Measurements from ENCODE around the gene FBXL20.
"Not testable (repeated sequence)": the region's sequence is repeated elsewhere in the genome, so short reads cannot be mapped to it uniquely, and the experiment has no call there.

FBXL20 gene

GRCh38 chr17:39401412-39402243, at the start of gene FBXL20:
FBXL20 (minus strand) TSS chr17:39401626; CDS start chr17:39401402, 224 bp downstream.
- peak; percentile 89 for DNase-seq (ENCODE audit: low read depth)
- no peak for TF ChIP-seq CTCF (IDR thresholded peaks at IDR 0.05; ENCODE audit: low read length, missing control alignments)
- peak within 1 kb of the TSS; percentile 87 for H3K4me3 ChIP-seq (replicated peaks; ENCODE audit: low read depth, low read length)

- H3K4me3 ChIP-seq (replicated peaks; ENCODE audit: low read depth, low read length): peak within 1 kb of the TSS; percentile 99
- peak; percentile 99 for DNase-seq (ENCODE audit: low read depth)
- TF ChIP-seq CTCF (IDR thresholded peaks at IDR 0.05; ENCODE audit: low read length, missing control alignments): no peak
Observed at GRCh38 chr17:39450847-39451581, 49.6 kb upstream of the FBXL20 start, which contains the start of gene MED1. MED1 (minus strand) TSS chr17:39451263; CDS start chr17:39451062, 201 bp downstream.

- DNase-seq (ENCODE audit: low read depth): no peak
- peak overlapping the region; percentile 99 for H3K4me3 ChIP-seq (replicated peaks; ENCODE audit: low read depth, low read length)
- no peak for TF ChIP-seq CTCF (IDR thresholded peaks at IDR 0.05; ENCODE audit: low read length, missing control alignments)
Observed at GRCh38 chr17:39450051-39450450, 48.6 kb upstream of the FBXL20 start.

- no peak overlapping the region for H3K4me3 ChIP-seq (replicated peaks; ENCODE audit: low read depth, low read length)
- TF ChIP-seq CTCF (IDR thresholded peaks at IDR 0.05; ENCODE audit: low read length, missing control alignments): no peak
- DNase-seq (ENCODE audit: low read depth): no peak
Observed at GRCh38 chr17:39447561-39447960, 46.1 kb upstream of the FBXL20 start.

- no peak for TF ChIP-seq CTCF (IDR thresholded peaks at IDR 0.05; ENCODE audit: low read length, missing control alignments)
- no peak overlapping the region for H3K4me3 ChIP-seq (replicated peaks; ENCODE audit: low read depth, low read length)
- no peak for DNase-seq (ENCODE audit: low read depth)
Observed at GRCh38 chr17:39443326-39443725, 41.9 kb upstream of the FBXL20 start.

- not testable (repeated sequence) for DNase-seq (ENCODE audit: low read depth); H3K4me3 ChIP-seq (replicated peaks; ENCODE audit: low read depth, low read length)
Observed at GRCh38 chr17:39439868-39440267, 38.4 kb upstream of the FBXL20 start.

GRCh38 chr17:39429600-39429999, 28.2 kb upstream of the FBXL20 start:
- DNase-seq (ENCODE audit: low read depth): no peak
- no peak for TF ChIP-seq CTCF (IDR thresholded peaks at IDR 0.05; ENCODE audit: low read length, missing control alignments)
- no peak overlapping the region for H3K4me3 ChIP-seq (replicated peaks; ENCODE audit: low read depth, low read length)

Measured in fibroblast of pulmonary artery (primary cell).